ELR (cell line): ENCODE results near the gene MOGAT3.
A peak's percentile ranks its signal among the peaks of the same experiment; 100 is the strongest.

Experiments
- DNase-seq: peaks from one replicate; pipeline ENCODE4 v3.0.0-alpha.2; 2015; ENCODE audit warnings: low read depth

The MOGAT3 gene

GRCh38 chr7:101172005-101172853, 28.6 kb downstream of the MOGAT3 start:
- no peak for DNase-seq

- DNase-seq = peak; percentile 33
Measured at GRCh38 chr7:101171442-101171837, 29.4 kb downstream of the MOGAT3 start.

- no peak for DNase-seq
Measured at GRCh38 chr7:101170617-101171441, 30.0 kb downstream of the MOGAT3 start.

- peak; percentile 69 for DNase-seq
Measured at GRCh38 chr7:101169838-101170551, 30.8 kb downstream of the MOGAT3 start.

GRCh38 chr7:101169110-101169837, 31.6 kb downstream of the MOGAT3 start:
- peak; percentile 43 for DNase-seq

- DNase-seq = peak; percentile 28
Measured at GRCh38 chr7:101168412-101169049, 32.3 kb downstream of the MOGAT3 start.

- DNase-seq = peak; percentile 36
Measured at GRCh38 chr7:101167645-101168411, 33.0 kb downstream of the MOGAT3 start.

- peak; percentile 46 for DNase-seq
Measured at GRCh38 chr7:101166909-101167644, 33.8 kb downstream of the MOGAT3 start.

- no peak for DNase-seq
Measured at GRCh38 chr7:101166648-101166908, 34.3 kb downstream of the MOGAT3 start.

GRCh38 chr7:101165958-101166647, 34.7 kb downstream of the MOGAT3 start:
- no peak for DNase-seq

- DNase-seq = peak; percentile 95
Measured at GRCh38 chr7:101165075-101165957, 35.5 kb downstream of the MOGAT3 start, which contains the start of gene VGF. Gene VGF (minus strand): TSS chr7:101165569. CDS start chr7:101164843, 726 bp downstream.

- DNase-seq = peak; percentile 70
Measured at GRCh38 chr7:101164071-101164840, 36.6 kb downstream of the MOGAT3 start.

- DNase-seq = peak; percentile 35
Measured at GRCh38 chr7:101163279-101164070, 37.4 kb downstream of the MOGAT3 start.

- peak; percentile 73 for DNase-seq
Measured at GRCh38 chr7:101162551-101163278, 38.1 kb downstream of the MOGAT3 start.

GRCh38 chr7:101161692-101162471, 39.0 kb downstream of the MOGAT3 start:
- DNase-seq = no peak
